CD4-positive, alpha-beta T cell treated with Interleukin-2 at 100 ng/mL for 4 hours (primary cell): Measurements from ENCODE around the gene RHBDF2.
"Not testable (repeated sequence)": the region's sequence is repeated elsewhere in the genome, so short reads cannot be mapped to it uniquely, and the experiment has no call there.

Experiments
- DNase-seq: peaks from one replicate; pipeline ENCODE4 v3.0.0-alpha.2; 2020; ENCODE audit warnings: low spot score

Gene RHBDF2

GRCh38 chr17:76524598-76525512 lies 23.6 kb upstream of the RHBDF2 start:
- DNase-seq = no peak

GRCh38 chr17:76523084-76524037 lies 22.1 kb upstream of the RHBDF2 start:
- peak; percentile 83 for DNase-seq

DNA sequence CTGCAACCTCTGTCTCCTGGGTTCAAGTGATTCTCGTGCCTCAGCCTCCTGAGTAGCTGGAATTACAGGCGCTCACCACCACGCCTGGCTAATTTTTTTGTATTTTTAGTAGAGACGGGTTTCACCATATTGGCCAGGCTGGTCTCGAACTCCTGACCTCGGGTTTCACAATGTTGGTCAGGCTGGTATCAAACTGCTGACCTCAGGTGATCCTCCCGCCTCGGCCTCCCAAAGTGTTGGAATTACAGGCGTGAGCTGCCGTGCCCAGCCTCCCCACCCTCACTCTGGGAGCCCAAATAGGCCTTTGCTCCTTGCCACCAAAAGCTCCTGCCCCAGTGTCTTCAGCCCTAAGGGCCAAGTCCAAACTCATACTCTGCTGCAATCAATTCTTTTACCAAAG lies 20.5 kb upstream of the RHBDF2 start:
- DNase-seq = not testable (repeated sequence)

- no peak for DNase-seq
These were observed 20.0 kb upstream of the RHBDF2 start for GRCh38 chr17:76521262-76521661.

- no peak for DNase-seq
These were observed 18.1 kb upstream of the RHBDF2 start for GRCh38 chr17:76519048-76519966.

DNA sequence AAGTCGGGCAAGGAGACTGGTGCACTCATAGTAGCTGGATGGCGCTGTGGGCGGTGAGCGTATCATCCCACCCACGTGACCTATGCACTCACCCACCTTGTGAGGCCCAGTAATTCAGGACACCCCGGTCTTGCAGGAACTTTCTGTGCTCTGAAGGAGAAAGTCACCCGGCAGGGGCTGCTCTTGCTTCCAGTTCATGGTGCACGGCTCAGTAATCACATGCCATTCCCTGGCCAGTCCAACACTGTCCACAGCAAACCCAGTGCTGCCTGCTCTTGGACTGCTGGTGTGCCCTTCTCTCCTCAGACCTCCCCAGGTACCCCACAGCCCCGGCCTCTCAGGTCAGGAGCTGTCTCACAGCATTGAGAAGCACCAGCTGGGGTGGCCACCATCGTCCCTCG lies 16.4 kb upstream of the RHBDF2 start:
- DNase-seq = no peak

GRCh38 chr17:76515274-76515949 lies 14.2 kb upstream of the RHBDF2 start:
- peak; percentile 91 for DNase-seq

DNA sequence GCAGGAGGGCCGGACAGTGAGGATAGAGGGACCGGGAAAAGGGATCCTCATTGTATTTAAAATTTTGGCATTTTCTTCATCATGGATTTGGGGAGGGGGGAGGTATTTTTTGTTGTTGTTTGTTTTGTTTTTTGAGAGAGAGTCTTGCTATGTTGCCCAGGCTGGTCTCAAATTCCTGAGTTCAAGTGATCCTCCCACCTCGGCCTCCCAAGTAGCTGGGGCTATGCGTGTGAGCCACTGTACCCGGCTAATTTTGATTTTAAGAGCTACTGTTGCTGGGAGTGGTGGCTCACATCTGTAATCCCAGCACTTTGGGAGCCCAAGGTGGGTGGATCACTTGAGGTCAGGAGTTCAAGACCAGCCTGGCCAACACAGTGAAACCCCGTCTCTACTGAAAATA lies 13.1 kb upstream of the RHBDF2 start:
- DNase-seq = not testable (repeated sequence)

DNA sequence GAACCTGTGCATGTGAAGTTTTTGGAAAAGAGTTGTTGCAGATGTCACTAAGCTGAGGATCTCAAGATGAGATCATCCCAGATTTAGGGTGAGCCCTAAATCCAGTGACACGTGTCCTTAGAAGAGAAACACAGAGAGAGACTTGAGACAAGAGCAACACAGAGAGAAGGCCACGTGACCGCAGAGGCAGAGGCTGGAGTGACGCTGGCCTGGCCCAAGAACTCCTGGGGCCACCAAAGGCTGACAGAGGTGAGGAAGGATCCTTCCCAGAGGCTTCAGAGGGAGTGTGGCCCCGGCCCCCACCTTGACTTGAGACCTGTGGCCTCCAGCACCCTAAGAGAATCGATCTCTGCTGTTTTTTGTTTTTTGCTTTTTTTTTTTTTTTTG lies 12.1 kb upstream of the RHBDF2 start:
- DNase-seq = no peak

GRCh38 chr17:76512366-76513305 lies 11.4 kb upstream of the RHBDF2 start:
- no peak for DNase-seq

DNA sequence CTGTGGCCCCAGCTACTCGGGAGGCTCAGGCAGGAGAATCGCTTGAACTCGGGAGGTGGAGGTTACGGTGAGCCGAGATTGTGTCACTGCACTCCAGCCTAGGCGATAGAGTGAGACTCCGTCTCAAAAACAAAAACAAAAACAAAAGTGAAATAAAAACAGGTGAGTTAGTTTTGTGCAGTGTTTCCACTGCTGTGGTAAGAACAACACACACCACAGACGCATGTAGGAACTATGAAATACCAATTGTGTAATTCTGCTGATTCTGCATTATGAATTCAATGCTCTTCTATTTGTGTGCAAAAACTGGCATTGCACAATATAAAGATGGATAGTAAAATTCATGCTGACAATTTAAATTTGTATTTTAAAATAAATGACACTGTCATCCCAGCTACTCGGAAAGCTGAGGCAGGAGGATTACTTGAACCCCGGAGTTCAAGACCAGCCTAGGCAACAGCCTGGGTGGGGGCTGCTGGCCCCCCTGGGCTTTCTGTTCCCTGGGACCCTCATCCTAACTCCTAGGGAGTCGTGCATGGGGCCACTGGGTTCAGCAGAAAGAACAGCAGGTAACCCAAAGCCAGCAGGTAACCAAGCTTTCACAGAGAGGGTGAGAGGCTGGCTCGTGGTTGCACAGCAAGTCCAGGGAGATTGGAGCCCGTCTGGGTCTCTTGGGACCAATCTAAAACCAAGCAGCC lies 10.6 kb upstream of the RHBDF2 start:
- no peak for DNase-seq

DNA sequence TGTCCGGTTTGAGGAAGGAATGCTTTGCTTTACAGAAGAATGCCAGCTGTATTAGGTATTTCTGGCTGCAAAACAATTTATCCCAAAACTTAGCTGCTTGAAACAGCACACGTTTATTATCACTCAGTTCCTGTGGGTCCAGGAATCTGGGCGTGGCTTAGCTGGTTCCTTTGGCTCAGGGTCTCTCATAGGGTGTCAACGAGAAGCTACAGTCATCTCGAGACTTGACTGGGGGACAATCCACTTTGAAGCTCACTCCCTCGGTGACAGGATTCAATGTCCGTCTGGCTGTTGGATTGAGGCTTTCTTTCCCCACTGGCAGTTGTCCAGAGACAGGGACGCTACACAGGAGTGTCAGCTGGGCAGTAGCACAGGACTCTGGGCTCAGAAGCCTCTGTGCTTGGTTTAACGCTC lies 9.6 kb upstream of the RHBDF2 start:
- DNase-seq = no peak

- not testable (repeated sequence) for DNase-seq
These were observed 7.3 kb upstream of the RHBDF2 start for GRCh38 chr17:76508472-76509063.

GRCh38 chr17:76506408-76507345 lies 5.5 kb upstream of the RHBDF2 start:
- DNase-seq = peak; percentile 92

DNA sequence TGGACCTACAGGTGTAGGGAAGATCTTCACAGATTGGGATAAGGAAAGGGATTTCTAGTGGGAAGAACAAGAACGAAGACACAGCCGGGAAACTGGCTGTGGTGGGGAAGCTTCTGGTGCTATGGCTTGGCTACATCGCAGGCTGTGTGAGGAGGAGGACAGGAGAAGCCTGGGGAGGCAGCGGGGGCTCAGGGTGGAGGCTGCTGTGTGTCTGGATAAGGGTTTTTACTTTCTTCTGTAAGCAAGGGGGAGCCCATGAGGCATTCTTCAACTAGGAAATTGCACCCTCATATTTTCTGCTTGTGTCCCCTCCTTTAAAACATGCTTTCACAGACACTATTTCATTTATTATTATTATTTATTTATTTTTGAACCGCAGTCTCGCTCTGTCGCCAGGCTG lies 2.9 kb upstream of the RHBDF2 start:
- no peak for DNase-seq

DNA sequence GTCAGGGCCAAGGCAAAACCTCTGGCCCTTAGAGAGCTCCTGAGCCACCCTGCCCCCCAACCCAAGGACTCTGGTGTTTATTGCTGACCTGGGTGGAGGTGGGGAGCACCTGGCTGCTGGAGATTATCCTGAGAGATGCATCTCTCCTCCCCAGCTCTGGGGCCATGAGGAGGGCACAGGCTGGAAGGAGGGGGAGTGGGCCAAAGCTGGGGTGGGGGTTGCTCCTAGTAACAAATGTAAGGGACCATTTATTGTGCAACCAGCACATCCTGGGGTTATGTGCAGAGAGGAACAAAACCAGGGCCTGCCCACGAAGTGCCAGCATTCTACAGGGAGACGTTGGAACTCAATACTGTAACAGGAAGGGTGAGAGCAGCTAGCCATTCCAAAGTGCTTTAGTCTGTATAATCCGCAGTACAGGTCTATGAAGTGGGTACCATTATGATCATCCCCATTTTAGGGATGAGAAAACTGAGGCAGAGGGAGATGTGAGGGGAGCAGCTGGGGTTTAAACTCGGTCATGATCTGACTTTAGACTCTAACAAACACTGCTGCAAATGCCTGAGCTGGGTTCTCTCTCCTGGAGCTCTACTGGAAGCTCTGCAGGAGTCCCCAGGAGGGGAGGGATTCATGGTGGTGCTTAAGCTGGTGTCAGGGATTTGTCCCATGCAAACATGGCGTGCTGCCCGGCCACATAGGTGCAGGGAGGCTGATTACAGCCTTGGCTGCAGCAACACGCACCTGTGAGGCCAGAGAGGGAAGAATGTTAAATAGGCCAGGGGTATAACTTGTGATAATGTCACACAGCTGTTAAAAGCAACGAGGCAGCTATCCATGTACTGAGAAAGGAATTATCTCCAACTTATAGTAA lies 1.4 kb upstream of the RHBDF2 start:
- DNase-seq = no peak

GRCh38 chr17:76501827-76502307 lies 644 bp upstream of the RHBDF2 start:
- no peak for DNase-seq
